T-helper 17 cell (primary cell): ENCODE results near the gene XXYLT1. TPM values are rescaled to one million over a fixed set of nuclear protein-coding genes. Genes with fewer than 3 reads are reported as not detected.

ENCODE experiments used
- ATAC-seq: fragments of 150-1000 bp; cut with Tn5 transposase; 2 replicates; pipeline ENCODE4 v1.10.0; 2021; ENCODE audit warnings: mild to moderate bottlenecking, moderate library complexity
- DNase-seq, 3 donors: peaks; one replicate each; pipeline versions ENCODE4 v3.0.0 to v3.0.0-alpha.2; 2020 to 2021
- H3K9me3 ChIP-seq: one replicate; pipeline ENCODE4 v1.7.0; 2013; ENCODE audit warnings: low read length, mild to moderate bottlenecking; ENCODE audit not compliant: control insufficient read depth, poor library complexity, severe bottlenecking
- H3K27ac Mint-ChIP-seq: one replicate; pipeline ENCODE4 v1.8.0; 2022; ENCODE audit warnings: mild to moderate bottlenecking, moderate library complexity, mixed read lengths
- H3K27me3 Mint-ChIP-seq: one replicate; pipeline ENCODE4 v1.8.0; 2022; ENCODE audit warnings: mixed read lengths
- H3K36me3 Mint-ChIP-seq: one replicate; pipeline ENCODE4 v1.8.0; 2022; ENCODE audit warnings: low read depth, mixed read lengths
- H3K4me1 Mint-ChIP-seq: one replicate; pipeline ENCODE4 v1.8.0; 2022; ENCODE audit warnings: mild to moderate bottlenecking, mixed read lengths
- H3K4me3 Mint-ChIP-seq: one replicate; pipeline ENCODE4 v1.8.0; 2022; ENCODE audit warnings: mild to moderate bottlenecking, moderate library complexity, mixed read lengths
- total RNA-seq, 4 donors: library from RNA in 2 of 4; stranded (reverse) in 2 of 4; gene quantifications; one replicate each; pipeline ENCODE4 v1.2.3 and lab custom pipeline; 2022 to 2026

The XXYLT1 gene
- total RNA-seq, 2 donors from 2014 or later = 7.6 to 7.7 TPM

DNA sequence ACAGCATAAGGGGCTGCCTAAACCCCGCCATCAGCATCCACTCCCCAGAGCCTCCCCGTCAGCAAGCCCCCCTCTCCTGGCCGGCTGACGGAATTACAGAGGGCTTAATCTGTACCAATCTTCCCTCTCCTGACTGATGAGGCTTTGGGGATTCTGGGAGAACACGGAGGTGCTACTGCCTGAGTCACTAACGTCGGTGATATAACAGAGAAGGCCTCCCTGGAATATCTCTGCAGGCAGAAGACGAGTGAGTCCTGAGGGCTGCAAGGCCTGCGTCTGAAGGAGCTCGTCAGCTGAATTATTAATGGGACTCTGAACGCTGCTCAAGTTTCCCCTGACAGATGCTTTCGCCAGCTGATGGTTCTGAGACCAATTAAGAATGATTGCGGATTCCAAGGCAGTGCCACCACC lies 147.7 kb downstream of the XXYLT1 start:
- no peaks in the 10 kb centered on the region for H3K9me3 ChIP-seq
- no peaks in the 10 kb centered on the region for H3K27me3 Mint-ChIP-seq
- no peak overlapping the region for H3K4me3 Mint-ChIP-seq
- peaks cover 8% of the 10 kb centered on the region for H3K4me1 Mint-ChIP-seq
- H3K27ac Mint-ChIP-seq = no peak overlapping the region
- ATAC-seq (no peak), DNase-seq (no peak)
- H3K36me3 Mint-ChIP-seq = peaks cover 2% of the 10 kb centered on the region

DNA sequence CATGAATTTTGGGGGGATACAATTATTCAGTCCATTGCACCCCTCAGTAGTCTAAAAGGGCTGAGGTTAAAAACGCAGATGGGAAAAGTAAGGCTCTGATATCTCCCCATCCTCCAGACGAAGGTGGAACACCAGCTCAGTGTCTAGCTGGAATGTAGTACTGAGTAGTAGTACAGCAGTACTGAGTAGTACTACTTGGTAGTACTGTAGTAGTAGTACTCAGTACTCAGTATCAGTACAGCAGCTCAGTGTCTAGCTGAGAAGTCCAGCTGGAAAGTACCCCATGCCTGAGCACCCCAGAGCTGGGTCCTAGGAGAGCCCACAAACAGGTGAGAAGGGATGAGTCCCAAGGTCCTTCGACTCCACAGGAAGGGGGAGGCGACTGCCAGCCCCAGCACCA lies 148.7 kb downstream of the XXYLT1 start:
- no peak for DNase-seq
- no peaks in the 10 kb centered on the region for H3K9me3 ChIP-seq
- no peaks in the 10 kb centered on the region for H3K27me3 Mint-ChIP-seq
- no peaks in the 10 kb centered on the region for H3K4me1 Mint-ChIP-seq
- no peak overlapping the region for H3K4me3 Mint-ChIP-seq
- ATAC-seq = no peak
- no peak overlapping the region for H3K27ac Mint-ChIP-seq
- H3K36me3 Mint-ChIP-seq = no peaks in the 10 kb centered on the region

DNA sequence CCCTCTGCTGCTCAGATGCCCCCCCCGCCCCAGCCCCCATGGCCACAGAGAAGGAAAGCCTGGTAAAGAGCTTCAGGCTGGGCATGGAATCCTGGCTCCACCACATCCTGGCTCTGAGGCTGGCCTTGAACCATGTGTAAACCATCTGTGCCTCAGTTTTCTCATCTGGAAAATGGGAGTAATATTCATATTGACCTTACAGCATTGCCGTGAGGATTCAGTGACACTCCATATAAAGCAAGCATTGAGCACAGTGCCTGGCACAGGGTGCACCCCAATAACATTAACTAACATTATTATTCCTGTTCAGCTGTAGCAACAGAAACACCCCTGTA lies 150.7 kb downstream of the XXYLT1 start:
- no peaks in the 10 kb centered on the region for H3K36me3 Mint-ChIP-seq
- H3K27ac Mint-ChIP-seq = no peak overlapping the region
- H3K9me3 ChIP-seq = no peaks in the 10 kb centered on the region
- H3K27me3 Mint-ChIP-seq = no peaks in the 10 kb centered on the region
- no peak overlapping the region for H3K4me3 Mint-ChIP-seq
- DNase-seq = no peak
- no peak for ATAC-seq
- peaks cover 5% of the 10 kb centered on the region for H3K4me1 Mint-ChIP-seq

DNA sequence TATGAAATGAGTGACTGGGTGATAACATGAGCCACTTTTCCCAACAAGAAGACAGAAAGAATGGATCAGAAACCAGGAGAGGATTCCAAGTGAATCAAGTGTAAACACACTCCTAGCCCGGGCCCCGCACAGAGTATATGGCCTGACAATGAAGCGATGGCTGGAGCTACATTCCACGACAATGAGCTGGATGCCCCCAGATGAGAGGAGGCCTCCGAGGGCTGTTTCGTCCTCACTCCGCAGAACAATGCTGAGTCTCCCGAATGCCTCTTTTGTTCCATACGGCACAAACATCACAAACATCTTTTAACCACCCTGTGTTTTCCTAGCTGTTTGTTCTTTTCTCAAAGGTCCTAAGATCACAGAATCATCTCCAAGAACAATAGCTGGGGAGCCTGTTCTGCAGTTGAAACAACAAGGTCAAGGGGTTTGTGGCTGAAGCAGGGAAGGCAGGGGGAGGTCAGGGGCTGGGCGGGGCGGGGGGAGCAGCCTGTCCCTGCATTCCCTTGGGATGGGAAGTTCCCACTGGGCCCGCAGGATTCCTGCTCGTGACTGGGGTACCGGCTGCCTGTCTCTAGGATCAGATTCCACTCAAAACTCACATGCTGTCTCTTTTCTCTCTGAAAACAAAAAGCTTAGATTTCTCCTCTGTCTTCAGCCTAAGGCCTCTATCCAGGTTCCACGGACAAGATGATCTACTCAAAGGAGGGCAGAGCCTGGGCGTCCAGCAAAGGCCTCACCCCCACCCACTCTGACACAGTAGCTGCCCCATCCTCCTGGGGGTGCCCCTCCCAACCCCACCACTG lies 151.3 kb downstream of the XXYLT1 start:
- H3K27me3 Mint-ChIP-seq = no peaks in the 10 kb centered on the region
- ATAC-seq = no peak
- DNase-seq = no peak
- H3K9me3 ChIP-seq = no peaks in the 10 kb centered on the region
- no peak overlapping the region for H3K27ac Mint-ChIP-seq
- H3K4me3 Mint-ChIP-seq = no peak overlapping the region
- no peaks in the 10 kb centered on the region for H3K36me3 Mint-ChIP-seq
- H3K4me1 Mint-ChIP-seq = peaks cover 5% of the 10 kb centered on the region

DNA sequence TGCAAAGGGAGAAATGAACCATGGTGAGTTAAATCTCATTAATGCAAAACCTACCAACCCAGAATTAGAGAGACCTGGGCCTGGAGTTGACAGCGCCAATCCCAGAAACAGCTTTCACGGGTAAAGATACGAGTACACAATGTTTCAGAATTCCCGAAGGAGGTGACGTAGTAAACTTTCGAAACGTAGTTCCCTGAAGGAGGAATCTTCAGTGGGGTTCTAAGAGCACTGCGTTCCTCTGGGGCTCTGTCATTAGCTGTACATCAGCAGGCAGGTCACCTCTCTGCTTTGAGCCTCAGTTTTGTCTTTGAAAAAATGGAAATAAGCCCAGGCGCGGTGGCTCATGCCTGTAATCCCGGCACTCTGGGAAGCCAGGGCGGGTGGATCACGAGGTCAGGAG lies 152.3 kb downstream of the XXYLT1 start:
- no peak for ATAC-seq
- peaks cover 5% of the 10 kb centered on the region for H3K4me1 Mint-ChIP-seq
- no peak for DNase-seq

DNA sequence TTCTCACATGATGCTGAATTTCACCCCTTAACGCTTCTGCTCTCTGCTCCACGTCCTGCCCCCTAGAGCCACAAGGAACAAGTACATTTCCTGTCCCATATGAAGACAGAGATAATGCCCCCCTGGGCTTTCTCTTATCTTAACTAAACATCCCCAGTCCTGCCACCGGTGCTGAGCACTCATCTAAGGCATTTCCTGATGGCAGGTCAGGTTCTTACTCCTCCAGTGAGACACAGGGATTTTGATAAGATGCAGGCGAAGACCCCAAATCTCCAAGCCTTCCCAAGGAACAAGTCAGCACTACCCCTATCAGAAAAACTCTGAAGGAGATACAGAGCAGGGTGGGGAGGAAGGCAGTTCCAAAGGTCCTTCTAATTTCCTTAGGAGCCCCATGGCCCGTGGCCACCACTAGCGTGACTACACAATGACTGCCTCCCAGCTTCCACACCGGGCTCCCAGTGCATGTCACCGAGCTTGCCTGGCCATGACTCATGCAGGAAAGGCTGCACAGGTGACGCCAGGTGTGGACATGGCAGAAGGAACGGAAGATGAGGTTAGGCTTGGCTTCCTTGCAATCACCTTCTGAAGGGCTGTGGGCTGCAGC lies 152.9 kb downstream of the XXYLT1 start:
- H3K9me3 ChIP-seq = no peaks in the 10 kb centered on the region
- ATAC-seq (no peak), DNase-seq (no peak)
- Mint-ChIP-seq H3K27ac (no peak overlapping the region), H3K36me3 (no peaks in the 10 kb centered on the region), H3K27me3 (no peaks in the 10 kb centered on the region), H3K4me3 (no peak overlapping the region), H3K4me1 (peaks cover 5% of the 10 kb centered on the region)

More for the DNA sequence above, 152.3 kb downstream of the XXYLT1 start:
- H3K36me3 Mint-ChIP-seq = no peaks in the 10 kb centered on the region
- H3K9me3 ChIP-seq = no peaks in the 10 kb centered on the region
- no peak overlapping the region for H3K4me3 Mint-ChIP-seq
- H3K27me3 Mint-ChIP-seq = no peaks in the 10 kb centered on the region
- no peak overlapping the region for H3K27ac Mint-ChIP-seq

DNA sequence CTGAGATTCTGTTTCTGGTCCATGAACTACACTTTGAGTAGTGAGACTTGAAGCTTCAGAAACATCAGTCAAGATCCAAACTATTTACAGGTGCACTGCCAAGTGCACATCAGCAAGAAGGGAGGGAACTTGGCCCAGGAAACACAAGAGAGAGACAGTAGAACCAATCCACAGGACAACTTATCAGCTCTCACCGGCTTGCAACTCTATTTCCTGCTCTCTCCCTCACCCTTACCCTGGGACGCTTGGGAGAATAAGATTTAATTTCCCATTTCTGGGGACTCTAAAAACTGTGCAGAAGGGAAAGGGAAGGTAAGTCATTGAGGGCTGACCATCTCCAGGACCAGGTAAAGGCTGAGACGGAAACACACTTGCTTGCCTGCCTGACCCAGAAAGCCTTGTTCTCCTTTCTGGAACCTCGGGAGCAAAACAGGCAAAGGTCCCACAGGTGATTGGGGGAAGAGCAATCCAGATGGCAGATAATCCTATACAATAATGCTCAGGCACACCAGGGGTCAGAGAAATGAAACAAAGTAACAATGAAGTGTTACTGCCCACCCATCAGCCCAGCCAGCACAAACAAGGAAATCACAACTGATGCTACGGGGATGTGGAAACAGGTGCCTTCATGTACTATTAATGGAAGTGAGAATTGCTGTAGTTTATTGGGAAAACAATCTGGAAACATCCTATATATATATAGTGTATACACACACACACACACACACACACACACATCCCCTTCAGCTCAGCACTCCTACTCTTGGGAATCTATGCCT lies 154.4 kb downstream of the XXYLT1 start:
- ATAC-seq = no peak
- no peak for DNase-seq
- H3K36me3 Mint-ChIP-seq = no peaks in the 10 kb centered on the region

DNA sequence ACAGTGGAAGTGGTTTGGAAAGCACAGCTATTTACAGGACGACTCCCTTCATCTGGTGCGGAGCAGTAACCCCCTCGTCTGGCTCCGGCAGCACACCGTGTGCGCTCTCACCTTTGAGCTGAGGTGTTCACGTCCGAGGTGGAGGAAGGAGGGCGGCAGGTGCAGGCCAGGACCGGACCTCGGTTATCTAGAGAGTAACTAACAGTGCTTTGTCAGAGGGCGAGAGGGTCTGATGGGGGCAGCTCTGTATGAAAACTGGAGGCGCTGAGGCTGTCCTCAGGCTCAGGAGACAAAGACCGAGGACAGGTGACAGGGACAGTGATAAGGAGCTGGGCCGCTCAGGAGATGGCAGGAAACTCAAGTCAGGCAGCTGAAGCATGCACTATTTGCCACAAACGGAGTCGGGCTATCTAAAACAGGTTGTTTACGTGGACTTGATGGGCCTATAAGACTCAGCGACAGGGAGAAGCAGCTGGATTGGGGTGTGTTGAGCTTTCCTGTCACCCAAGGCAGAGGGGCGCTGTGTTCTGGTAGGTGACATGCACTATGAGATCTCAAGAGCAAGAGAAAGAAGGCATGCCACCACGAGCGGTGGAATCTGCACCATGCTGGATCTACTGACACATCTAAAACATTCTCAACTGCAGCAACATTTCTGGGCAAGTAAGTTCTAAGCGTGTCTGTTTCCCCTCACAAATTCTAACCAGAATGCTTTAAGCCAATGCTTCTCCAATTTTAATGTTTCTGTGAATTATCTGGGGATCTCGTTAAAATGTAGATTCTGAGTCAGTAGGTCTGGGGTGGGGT lies 155.2 kb downstream of the XXYLT1 start:
- H3K4me1 Mint-ChIP-seq = peaks cover 5% of the 10 kb centered on the region
- DNase-seq (no peak), ATAC-seq (no peak)
- no peaks in the 10 kb centered on the region for H3K27me3 Mint-ChIP-seq
- no peak overlapping the region for H3K27ac Mint-ChIP-seq
- H3K36me3 Mint-ChIP-seq = no peaks in the 10 kb centered on the region
- no peak overlapping the region for H3K4me3 Mint-ChIP-seq
- H3K9me3 ChIP-seq = no peaks in the 10 kb centered on the region

More for the DNA sequence above, 154.4 kb downstream of the XXYLT1 start:
- Mint-ChIP-seq H3K27me3 (no peaks in the 10 kb centered on the region), H3K27ac (no peak overlapping the region), H3K4me3 (no peak overlapping the region), H3K4me1 (peaks cover 5% of the 10 kb centered on the region)
- H3K9me3 ChIP-seq = no peaks in the 10 kb centered on the region

DNA sequence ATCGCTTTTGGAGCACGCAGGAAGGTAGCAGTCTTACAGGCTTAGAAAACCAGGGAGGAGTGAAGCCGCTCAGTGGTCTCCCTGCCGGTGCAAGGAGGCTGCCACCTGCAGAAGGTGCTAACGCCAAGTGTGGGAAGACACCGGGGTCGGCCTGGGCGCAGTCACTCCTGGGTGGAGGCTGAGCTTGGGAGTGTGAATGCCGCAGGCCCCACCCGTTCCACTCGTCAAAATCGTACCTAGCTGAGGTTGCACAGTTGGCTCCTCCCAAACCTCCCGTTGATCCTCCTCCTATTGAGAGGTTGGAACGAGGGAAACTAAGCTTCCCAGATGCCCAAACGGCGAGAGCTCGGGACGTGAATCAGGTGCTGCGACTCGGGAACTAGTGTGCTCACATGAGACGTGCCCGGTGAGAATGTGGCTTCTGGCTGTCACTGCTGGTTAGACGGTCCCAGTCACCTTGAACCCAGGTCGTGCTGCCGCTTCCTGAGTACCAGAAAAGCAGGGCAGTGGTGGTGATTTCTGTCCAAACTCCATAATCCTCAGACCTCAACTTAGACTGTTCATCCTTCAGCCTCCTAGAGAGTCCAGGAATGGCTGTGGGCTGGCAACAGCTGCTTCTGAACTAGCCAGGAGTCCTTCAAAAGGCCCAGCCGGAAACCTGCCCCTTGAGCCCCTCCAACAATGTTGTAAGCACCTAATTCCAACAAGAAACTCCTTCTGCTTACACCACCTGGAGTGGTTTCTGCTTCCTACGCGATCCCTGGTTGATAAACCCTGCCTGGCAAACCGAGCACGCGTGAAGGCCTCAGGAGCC lies 156.0 kb downstream of the XXYLT1 start:
- DNase-seq (no peak), ATAC-seq (no peak)
- Mint-ChIP-seq H3K4me1 (peaks cover 5% of the 10 kb centered on the region), H3K4me3 (no peak overlapping the region), H3K27me3 (no peaks in the 10 kb centered on the region), H3K27ac (no peak overlapping the region), H3K36me3 (no peaks in the 10 kb centered on the region)
- H3K9me3 ChIP-seq = no peaks in the 10 kb centered on the region

DNA sequence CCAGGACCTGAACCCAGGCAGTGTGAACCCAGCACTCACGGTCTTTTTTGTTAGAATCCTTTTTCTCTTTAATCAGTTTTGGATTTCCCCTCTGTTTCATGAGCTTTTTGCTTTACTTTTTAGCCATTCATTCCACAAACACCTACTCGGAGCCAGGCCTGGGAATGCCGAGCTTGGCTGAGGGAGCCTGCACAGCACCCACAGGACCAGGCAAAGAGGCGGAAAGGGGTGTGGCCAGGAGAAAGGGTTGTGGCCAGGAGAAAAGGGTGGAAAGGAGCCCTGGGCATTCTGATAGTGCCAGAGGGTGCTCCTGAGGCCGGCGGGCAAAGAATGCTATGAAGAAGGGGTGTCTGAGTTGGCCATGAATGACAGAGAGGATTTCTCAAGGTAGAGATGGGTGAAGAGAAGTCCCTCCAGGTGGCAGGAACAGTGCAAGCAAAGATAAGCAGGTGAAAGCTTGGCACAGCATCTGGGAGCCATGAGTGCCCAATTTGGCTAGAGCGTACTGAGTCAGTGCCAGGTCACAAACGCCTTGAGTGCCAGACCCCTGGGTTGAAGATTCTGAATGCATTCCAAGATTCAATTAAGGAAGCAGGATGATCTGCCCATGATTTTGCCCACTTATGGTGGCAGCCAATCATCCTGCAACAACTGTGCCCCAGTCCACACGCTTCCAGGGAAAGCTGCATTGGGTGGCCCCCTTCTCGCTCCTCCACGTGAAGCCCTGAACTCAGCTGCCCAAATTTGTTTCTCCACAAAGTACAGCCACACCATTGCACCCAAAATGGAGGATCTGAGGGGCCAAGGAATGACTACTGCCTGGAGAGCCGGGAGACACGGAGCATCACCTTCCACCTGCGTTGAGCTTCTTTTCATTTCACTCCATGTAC lies 157.2 kb downstream of the XXYLT1 start:
- peaks cover 5% of the 10 kb centered on the region for H3K4me1 Mint-ChIP-seq
- H3K9me3 ChIP-seq = no peaks in the 10 kb centered on the region
- H3K27me3 Mint-ChIP-seq = no peaks in the 10 kb centered on the region
- no peak overlapping the region for H3K27ac Mint-ChIP-seq
- H3K36me3 Mint-ChIP-seq = no peaks in the 10 kb centered on the region
- no peak overlapping the region for H3K4me3 Mint-ChIP-seq
- ATAC-seq (no peak), DNase-seq (no peak)

DNA sequence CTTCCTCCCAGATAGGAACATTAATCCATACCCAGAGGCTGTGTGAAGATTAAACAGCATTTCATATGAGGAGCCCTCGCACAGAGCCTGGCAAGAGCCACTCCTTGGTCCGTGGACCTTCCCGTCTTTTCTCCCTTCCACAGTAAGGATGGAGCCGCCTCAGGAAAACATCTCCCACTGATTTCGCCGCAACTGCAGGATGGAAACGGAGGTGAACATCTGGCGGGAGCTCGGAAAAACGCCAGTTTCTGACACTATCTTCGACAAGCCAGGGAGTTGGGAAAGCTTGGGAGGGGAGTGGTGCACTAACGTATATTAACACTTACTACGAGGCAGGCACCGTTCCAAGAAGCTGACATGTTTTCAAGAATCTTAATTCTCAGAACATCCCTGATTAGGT lies 157.9 kb downstream of the XXYLT1 start:
- no peak overlapping the region for H3K27ac Mint-ChIP-seq

DNA sequence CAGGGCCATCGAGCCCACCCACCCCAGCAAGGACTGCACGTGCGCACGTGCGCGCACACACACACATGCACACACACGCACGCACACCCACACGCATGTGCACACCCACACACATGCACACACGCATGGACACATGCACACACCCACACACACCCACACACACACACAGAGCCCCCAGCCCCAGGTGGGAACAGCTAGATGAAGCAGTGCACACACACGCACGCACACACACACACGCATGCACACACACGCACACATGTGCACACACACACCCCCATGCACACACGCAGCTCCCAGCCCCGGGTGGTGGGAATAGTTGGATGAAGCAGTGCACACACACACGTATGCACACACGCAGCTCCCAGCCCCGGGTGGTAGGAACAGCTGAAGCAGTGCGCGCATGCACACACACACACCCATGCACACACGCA lies 158.6 kb downstream of the XXYLT1 start:
- no peaks in the 10 kb centered on the region for H3K9me3 ChIP-seq
- ATAC-seq (no peak), DNase-seq (no peak)
- no peak overlapping the region for H3K27ac Mint-ChIP-seq
- H3K4me3 Mint-ChIP-seq = no peak overlapping the region
- no peaks in the 10 kb centered on the region for H3K36me3 Mint-ChIP-seq
- H3K27me3 Mint-ChIP-seq = no peaks in the 10 kb centered on the region
- peaks cover 5% of the 10 kb centered on the region for H3K4me1 Mint-ChIP-seq

More for the DNA sequence above, 157.9 kb downstream of the XXYLT1 start:
- H3K9me3 ChIP-seq = no peaks in the 10 kb centered on the region
- peaks cover 5% of the 10 kb centered on the region for H3K4me1 Mint-ChIP-seq
- no peak for ATAC-seq
- no peak overlapping the region for H3K4me3 Mint-ChIP-seq
- DNase-seq = no peak
- H3K27me3 Mint-ChIP-seq = no peaks in the 10 kb centered on the region
- H3K36me3 Mint-ChIP-seq = no peaks in the 10 kb centered on the region
